ENCODE measurements around the gene SMYD3.

- TF ChIP-seq CTCF (conservative IDR thresholded peaks at IDR 0.05; ENCODE audit: low read depth, low read length), result no peak
- no peak for TF ChIP-seq CEBPB (IDR thresholded peaks at IDR 0.05; ENCODE audit: low read depth, low read length)
- no peak for TF ChIP-seq POLR2A (IDR thresholded peaks at IDR 0.05; ENCODE audit: low read depth, low read length)
- TF ChIP-seq MAFK (IDR thresholded peaks at IDR 0.05; ENCODE audit: low read depth, low read length), result no peak
- no peak for TF ChIP-seq USF2 (IDR thresholded peaks at IDR 0.05; ENCODE audit: low read depth, low read length)
- TF ChIP-seq ELK1 (IDR thresholded peaks at IDR 0.05; ENCODE audit: borderline replicate concordance, low read depth, low read length), result no peak
- no peak for TF ChIP-seq MAZ (IDR thresholded peaks at IDR 0.05; ENCODE audit: borderline replicate concordance, low read depth, low read length)
- no peak for TF ChIP-seq RAD21 (IDR thresholded peaks at IDR 0.05; ENCODE audit: low read length)
- TF ChIP-seq RFX5 (IDR thresholded peaks at IDR 0.05; ENCODE audit: low read depth, low read length), result no peak
Observed at GRCh38 chr1:246213947-246214346, 293.1 kb downstream of the SMYD3 start.
